ENCODE data around the gene ZNF670. TPM values are rescaled to one million over a fixed set of nuclear protein-coding genes. Genes with fewer than 3 reads are reported as not detected.

ZNF670 gene
- total and polyA plus RNA-seq, 4 donors, result 0.74 to 2.3 (median 1.4) TPM

- no peak for TF ChIP-seq NR2F2 (IDR thresholded peaks at IDR 0.05)
- TF ChIP-seq TAF1 (conservative IDR thresholded peaks at IDR 0.05), result no peak
- no peak for TF ChIP-seq JUND (IDR thresholded peaks at IDR 0.05)
- no peak for TF ChIP-seq SP1 (IDR thresholded peaks at IDR 0.05)
Measured at GRCh38 chr1:247096958-247097357, 18.3 kb upstream of the ZNF670 start (continued).

GRCh38 chr1:247096544-247096943 is 17.9 kb upstream of the ZNF670 start:
- TF ChIP-seq RAD21 (IDR thresholded peaks at IDR 0.05) (no peak), HNF4G (IDR thresholded peaks at IDR 0.05) (no peak), REST (IDR thresholded peaks at IDR 0.05) (no peak), GABPA (IDR thresholded peaks at IDR 0.05 in 1 of 2, conservative IDR thresholded peaks at IDR 0.05 in 1 of 2) (no peak), TAF1 (conservative IDR thresholded peaks at IDR 0.05) (no peak), RXRA (IDR thresholded peaks at IDR 0.05) (no peak), FOXA2 (IDR thresholded peaks at IDR 0.05) (no peak), ATF3 (IDR thresholded peaks at IDR 0.05) (no peak), JUND (IDR thresholded peaks at IDR 0.05) (no peak), YY1 (IDR thresholded peaks at IDR 0.05) (no peak), MAX (IDR thresholded peaks at IDR 0.05) (no peak), NR2F2 (IDR thresholded peaks at IDR 0.05) (no peak), CTCF (IDR thresholded peaks at IDR 0.05; ENCODE audit: low read depth, low read length, missing input control) (no peak), SP1 (IDR thresholded peaks at IDR 0.05) (no peak), FOXA1 (IDR thresholded peaks at IDR 0.05) (no peak), HNF4A (conservative IDR thresholded peaks at IDR 0.05) (no peak), EGR1 (IDR thresholded peaks at IDR 0.05; ENCODE audit: low read depth in 2 of 2) (no peak)
- Histone ChIP-seq H3K27me3 (ENCODE audit: control insufficient read depth in 4 of 4, insufficient read depth in 4 of 4, low read length in 3 of 4) (no peaks in the 10 kb centered on the region), H3K36me3 (ENCODE audit: control insufficient read depth in 4 of 4, insufficient read depth in 3 of 4, low read depth in 1 of 4, low read length in 3 of 4) (peaks cover 1 to 21% (median 16%) of the 10 kb centered on the region in 4 donors), H3K9me3 (ENCODE audit: control insufficient read depth in 4 of 4, low read length in 3 of 4) (peaks cover 14 to 43% (median 33%) of the 10 kb centered on the region in 4 donors), H3K27ac (ENCODE audit: low read depth in 1 of 2, low read length in 2 of 2) (no peak overlapping the region), H3K4me1 (ENCODE audit: control insufficient read depth in 4 of 4, insufficient read depth in 4 of 4, low read length in 3 of 4) (no peaks in the 10 kb centered on the region), H3K4me3 (ENCODE audit: low read depth in 1 of 3, low read length in 3 of 3) (peak overlapping the region in 1 of 3 donors; percentile 42), H3K9ac (ENCODE audit: low read depth in 1 of 2, low read length in 2 of 2) (no peak overlapping the region)
- WGBS, result 86% methylated on average over 5 of the region's 5 CpGs
- no peak for DNase-seq (ENCODE audit: low spot score)

- Histone ChIP-seq H3K27ac (ENCODE audit: low read depth in 1 of 2, low read length in 2 of 2) (no peak overlapping the region), H3K9me3 (ENCODE audit: control insufficient read depth in 4 of 4, low read length in 3 of 4) (peaks cover 14 to 39% (median 32%) of the 10 kb centered on the region in 4 donors), H3K4me3 (ENCODE audit: low read depth in 1 of 3, low read length in 3 of 3) (no peak overlapping the region), H3K27me3 (ENCODE audit: control insufficient read depth in 4 of 4, insufficient read depth in 4 of 4, low read length in 3 of 4) (no peaks in the 10 kb centered on the region), H3K4me1 (ENCODE audit: control insufficient read depth in 4 of 4, insufficient read depth in 4 of 4, low read length in 3 of 4) (no peaks in the 10 kb centered on the region), H3K9ac (ENCODE audit: low read depth in 1 of 2, low read length in 2 of 2) (no peak overlapping the region), H3K36me3 (ENCODE audit: control insufficient read depth in 4 of 4, insufficient read depth in 3 of 4, low read depth in 1 of 4, low read length in 3 of 4) (peaks cover 1 to 17% (median 11%) of the 10 kb centered on the region in 4 donors)
- no peak for DNase-seq (ENCODE audit: low spot score)
- WGBS, result 96% methylated on average over 3 of the region's 3 CpGs
- TF ChIP-seq GABPA (IDR thresholded peaks at IDR 0.05 in 1 of 2, conservative IDR thresholded peaks at IDR 0.05 in 1 of 2), result no peak
- no peak for TF ChIP-seq MAX (IDR thresholded peaks at IDR 0.05)
- TF ChIP-seq SP1 (IDR thresholded peaks at IDR 0.05), result no peak
- no peak for TF ChIP-seq JUND (IDR thresholded peaks at IDR 0.05)
- no peak for TF ChIP-seq ZBTB33 (IDR thresholded peaks at IDR 0.05)
- no peak for TF ChIP-seq HNF4A (conservative IDR thresholded peaks at IDR 0.05)
- no peak for TF ChIP-seq HNF4G (IDR thresholded peaks at IDR 0.05)
- no peak for TF ChIP-seq YY1 (IDR thresholded peaks at IDR 0.05)
- no peak for TF ChIP-seq RAD21 (IDR thresholded peaks at IDR 0.05)
- no peak for TF ChIP-seq CTCF (IDR thresholded peaks at IDR 0.05; ENCODE audit: low read depth, low read length, missing input control)
- TF ChIP-seq EGR1 (IDR thresholded peaks at IDR 0.05; ENCODE audit: low read depth in 2 of 2), result no peak
- TF ChIP-seq TAF1 (conservative IDR thresholded peaks at IDR 0.05), result no peak
- no peak for TF ChIP-seq FOXA2 (IDR thresholded peaks at IDR 0.05)
Measured at GRCh38 chr1:247096112-247096511, 17.5 kb upstream of the ZNF670 start.

All from liver (tissue), 9 donors.